ENCODE measurements around the gene SP2.
A peak's percentile ranks its signal among the peaks of the same experiment; 100 is the strongest.

- TF ChIP-seq POLR2A (IDR thresholded peaks at IDR 0.05): peak; percentile 47
- TF ChIP-seq CTCF (IDR thresholded peaks at IDR 0.05): peak; percentile 89 to 93 (median 90)
- peak; percentile 94 for TF ChIP-seq POLR2AphosphoS5 (IDR thresholded peaks at IDR 0.05)
Observed at GRCh38 chr17:47946929-47947397, 50.9 kb downstream of the SP2 start.

All from prostate gland (tissue), 2 donors.